ENCODE data around the gene CDADC1. TPM values are rescaled to one million over a fixed set of nuclear protein-coding genes. Genes with fewer than 3 reads are reported as not detected.

The CDADC1 gene
- total RNA-seq, 1 experiment from 2014 or later, result 17.6 TPM

GRCh38 chr13:49320975-49321374 is 73.2 kb downstream of the CDADC1 start:
- Histone ChIP-seq H3K79me2 (ENCODE audit: low read length) (no peaks in the 10 kb centered on the region), H4K20me1 (ENCODE audit: low read length) (no peaks in the 10 kb centered on the region), H3K9me2 (replicated peaks; ENCODE audit: low read length) (no peaks in the 10 kb centered on the region), H3K4me2 (ENCODE audit: low read length) (no peak overlapping the region), H3K9ac (ENCODE audit: low read length) (no peak overlapping the region), H3K36me3 (ENCODE audit: low read depth, low read length) (no peaks in the 10 kb centered on the region), H3K4me3 (ENCODE audit: low read length) (no peak overlapping the region), H3K27ac (ENCODE audit: low read length) (no peak overlapping the region), H2AFZ (ENCODE audit: low read length) (no peak overlapping the region), H3K4me1 (ENCODE audit: insufficient read depth, low read length) (no peaks in the 10 kb centered on the region), H3K9me3 (ENCODE audit: low read length) (no peaks in the 10 kb centered on the region), H3F3A (ENCODE audit: low read length, unreplicated experiment) (no peaks in the 10 kb centered on the region), H3K27me3 (ENCODE audit: low read length) (no peaks in the 10 kb centered on the region)
- ChIA-PET POLR2A (ENCODE audit: unreplicated experiment) (no interaction called here), CTCF (no interaction called here)
- DNase-seq (no peak), ATAC-seq (no peak)
- BruUV-seq (replicated peaks), result no TSS peak
- intact Hi-C loops (cut with micrococcal nuclease), result no loop called here
- TF ChIP-seq EZH2phosphoT487 (IDR thresholded peaks at IDR 0.05; ENCODE audit: borderline replicate concordance, low read length) (no peak), EZH2 (IDR thresholded peaks at IDR 0.05; ENCODE audit: low read length, unreplicated experiment) (no peak)

DNA sequence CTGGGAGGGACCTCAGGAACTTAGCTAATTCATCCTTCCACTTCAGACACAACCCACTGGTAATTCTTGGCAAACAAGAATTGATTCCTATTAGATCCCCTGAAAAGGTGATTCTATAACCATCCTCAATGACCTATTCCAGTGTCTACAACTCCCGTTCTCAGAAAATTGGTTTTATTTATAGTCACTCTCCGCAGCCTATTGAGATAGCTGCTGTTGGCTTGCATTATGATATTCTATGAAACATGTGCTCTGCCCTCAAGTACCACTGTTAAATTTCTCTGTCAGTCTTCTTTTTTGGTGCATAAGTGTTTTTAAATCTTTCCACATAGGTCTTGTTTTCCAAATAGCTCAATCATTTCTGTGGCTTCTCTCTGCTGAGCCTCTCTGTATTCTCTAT is 75.0 kb downstream of the CDADC1 start:
- H3K36me3 ChIP-seq (ENCODE audit: low read depth, low read length), result no peaks in the 10 kb centered on the region
- no peak overlapping the region for H3K4me3 ChIP-seq (ENCODE audit: low read length)
- H3K27ac ChIP-seq (ENCODE audit: low read length), result no peak overlapping the region
- no peaks in the 10 kb centered on the region for H3K9me2 ChIP-seq (replicated peaks; ENCODE audit: low read length)
- ATAC-seq, result no peak
- intact Hi-C loops (cut with micrococcal nuclease), result no loop called here
- no peak overlapping the region for H3K4me2 ChIP-seq (ENCODE audit: low read length)
- no peak overlapping the region for H3K9ac ChIP-seq (ENCODE audit: low read length)
- H4K20me1 ChIP-seq (ENCODE audit: low read length), result no peaks in the 10 kb centered on the region
- CTCF ChIA-PET, result no interaction called here
- H3K27me3 ChIP-seq (ENCODE audit: low read length), result no peaks in the 10 kb centered on the region
- H3F3A ChIP-seq (ENCODE audit: low read length, unreplicated experiment), result no peaks in the 10 kb centered on the region
- H3K79me2 ChIP-seq (ENCODE audit: low read length), result no peaks in the 10 kb centered on the region
- POLR2A ChIA-PET (ENCODE audit: unreplicated experiment), result interaction anchor here (0.7 kb wide), 1 partner anchor 51 kb away, joined by 3 read pairs; no protein-coding TSS in a partner anchor
- no peak for DNase-seq
- no peak overlapping the region for H2AFZ ChIP-seq (ENCODE audit: low read length)
- no peak for TF ChIP-seq EZH2 (IDR thresholded peaks at IDR 0.05; ENCODE audit: low read length, unreplicated experiment)
- no peak for TF ChIP-seq EZH2phosphoT487 (IDR thresholded peaks at IDR 0.05; ENCODE audit: borderline replicate concordance, low read length)
- TF ChIP-seq, protein P1, sequence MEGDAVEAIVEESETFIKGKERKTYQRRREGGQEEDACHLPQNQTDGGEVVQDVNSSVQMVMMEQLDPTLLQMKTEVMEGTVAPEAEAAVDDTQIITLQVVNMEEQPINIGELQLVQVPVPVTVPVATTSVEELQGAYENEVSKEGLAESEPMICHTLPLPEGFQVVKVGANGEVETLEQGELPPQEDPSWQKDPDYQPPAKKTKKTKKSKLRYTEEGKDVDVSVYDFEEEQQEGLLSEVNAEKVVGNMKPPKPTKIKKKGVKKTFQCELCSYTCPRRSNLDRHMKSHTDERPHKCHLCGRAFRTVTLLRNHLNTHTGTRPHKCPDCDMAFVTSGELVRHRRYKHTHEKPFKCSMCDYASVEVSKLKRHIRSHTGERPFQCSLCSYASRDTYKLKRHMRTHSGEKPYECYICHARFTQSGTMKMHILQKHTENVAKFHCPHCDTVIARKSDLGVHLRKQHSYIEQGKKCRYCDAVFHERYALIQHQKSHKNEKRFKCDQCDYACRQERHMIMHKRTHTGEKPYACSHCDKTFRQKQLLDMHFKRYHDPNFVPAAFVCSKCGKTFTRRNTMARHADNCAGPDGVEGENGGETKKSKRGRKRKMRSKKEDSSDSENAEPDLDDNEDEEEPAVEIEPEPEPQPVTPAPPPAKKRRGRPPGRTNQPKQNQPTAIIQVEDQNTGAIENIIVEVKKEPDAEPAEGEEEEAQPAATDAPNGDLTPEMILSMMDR (conservative IDR thresholded peaks at IDR 0.05; ENCODE audit: low read depth, low read length), result no peak
- no TSS peak for BruUV-seq (replicated peaks)
- H3K4me1 ChIP-seq (ENCODE audit: insufficient read depth, low read length), result no peaks in the 10 kb centered on the region
- no peaks in the 10 kb centered on the region for H3K9me3 ChIP-seq (ENCODE audit: low read length)

- Histone ChIP-seq H3K27me3 (ENCODE audit: low read length) (no peaks in the 10 kb centered on the region), H3K9me3 (ENCODE audit: low read length) (no peaks in the 10 kb centered on the region), H3K4me2 (ENCODE audit: low read length) (no peak overlapping the region), H3K4me3 (ENCODE audit: low read length) (no peak overlapping the region), H3K79me2 (ENCODE audit: low read length) (no peaks in the 10 kb centered on the region), H4K20me1 (ENCODE audit: low read length) (no peaks in the 10 kb centered on the region), H3K4me1 (ENCODE audit: insufficient read depth, low read length) (no peaks in the 10 kb centered on the region), H3K36me3 (ENCODE audit: low read depth, low read length) (no peaks in the 10 kb centered on the region), H3F3A (ENCODE audit: low read length, unreplicated experiment) (no peaks in the 10 kb centered on the region), H3K27ac (ENCODE audit: low read length) (no peak overlapping the region), H3K9me2 (replicated peaks; ENCODE audit: low read length) (no peaks in the 10 kb centered on the region), H3K9ac (ENCODE audit: low read length) (no peak overlapping the region), H2AFZ (ENCODE audit: low read length) (no peak overlapping the region)
- DNase-seq (no peak), ATAC-seq (no peak)
- ChIA-PET POLR2A (ENCODE audit: unreplicated experiment) (no interaction called here), CTCF (no interaction called here)
- intact Hi-C loops (cut with micrococcal nuclease), result no loop called here
- no TSS peak for BruUV-seq (replicated peaks)
- TF ChIP-seq, protein P1 (conservative IDR thresholded peaks at IDR 0.05; ENCODE audit: low read depth, low read length), result no peak
- TF ChIP-seq EZH2 (IDR thresholded peaks at IDR 0.05; ENCODE audit: low read length, unreplicated experiment) (no peak), EZH2phosphoT487 (IDR thresholded peaks at IDR 0.05; ENCODE audit: borderline replicate concordance, low read length) (no peak)
These were observed 75.6 kb downstream of the CDADC1 start for GRCh38 chr13:49323344-49323743.

Data from PC-3 (cell line).